SK-MEL-5 (cell line): ENCODE measurements around the gene THSD8. TPM values are rescaled to one million over a fixed set of nuclear protein-coding genes. Genes with fewer than 3 reads are reported as not detected.

Experiments
- DNase-seq: peaks from one replicate; pipeline ENCODE4 v3.0.0-alpha.2; 2016; ENCODE audit warnings: low read depth, low spot score
- in situ Hi-C: cut with HindIII; loops from 2 replicates; pipeline ENCODE4 v1.10.0; 2016; ENCODE audit warnings: low sequenced_read_pairs, high pct_unique_total_duplicates, low pct_unique_long_range_greater_than_20kb
- polyA plus RNA-seq, 2 experiments: library from polyadenylated mRNA; depleted of rRNA; stranded (reverse); fragments of >200 nt; gene quantifications; 2 replicates each; pipeline ENCODE4 v1.2.3, GENCODE V29; 2015
- total RNA-seq: library from RNA; depleted of rRNA; stranded (reverse); fragments of >200 nt; shearing (Covaris generic); gene quantifications from 2 replicates; pipeline ENCODE4 v1.2.3, GENCODE V29; 2014; rRNA removed

Gene THSD8
- total RNA-seq = 4.7 TPM in 1 of 2 replicates, not detected in the other
- polyA plus RNA-seq (2015; cell fraction: cytosol; rRNA removed) = not detected in 2 replicates
- polyA plus RNA-seq (2015; cell fraction: nucleus; rRNA removed) = not detected in 2 replicates

GRCh38 chr19:12801466-12802266 lies at the start of gene THSD8, which contains the start of gene PRDX2:
TSS of gene THSD8 (plus strand) at chr19:12802069. CDS start at chr19:12802072, 3 bp downstream.
TSS of gene PRDX2 (minus strand) at chr19:12801800. CDS start at chr19:12801261, 539 bp downstream.
- DNase-seq = no peak
- in situ Hi-C loops = no loop called here

- in situ Hi-C loops = no loop called here
- no peak for DNase-seq
Measured at GRCh38 chr19:12754465-12755196, 47.2 kb upstream of the THSD8 start.

DNA sequence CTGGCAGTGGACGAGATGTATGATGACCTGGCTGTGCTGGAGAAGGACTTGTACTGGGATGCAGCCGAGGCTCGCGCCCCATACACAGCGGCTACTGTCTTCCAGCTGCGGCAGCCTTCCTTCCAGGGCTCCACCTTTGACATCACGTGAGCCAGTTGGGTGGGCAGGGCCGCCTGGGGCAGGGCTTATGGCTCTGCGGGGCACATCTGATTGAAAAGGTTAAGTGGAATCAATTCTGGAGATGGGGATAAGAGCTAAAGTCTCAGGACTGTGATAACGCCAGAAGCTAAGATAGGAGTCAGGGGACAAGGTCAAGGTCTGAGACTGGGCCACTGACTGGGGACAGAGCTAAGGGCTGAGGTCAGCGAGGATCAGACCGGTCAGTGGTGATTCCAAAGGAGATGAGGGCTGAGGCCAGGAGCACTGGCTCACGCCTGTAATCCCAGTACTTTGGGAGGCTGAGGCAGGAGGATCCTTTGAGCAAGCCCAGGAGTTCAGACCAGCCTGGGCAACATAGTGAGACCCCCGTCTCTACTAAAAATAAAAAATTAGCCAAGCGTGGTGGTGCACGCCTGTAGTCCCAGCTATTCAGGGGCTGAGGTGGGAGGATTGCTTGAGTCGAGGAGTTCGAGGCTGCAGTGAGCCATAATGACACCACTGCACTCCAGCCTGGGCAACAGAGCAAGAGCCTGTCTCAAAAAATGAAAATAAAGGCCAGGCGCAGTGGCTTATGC lies 45.6 kb upstream of the THSD8 start:
- in situ Hi-C loops = no loop called here
- no peak for DNase-seq

DNA sequence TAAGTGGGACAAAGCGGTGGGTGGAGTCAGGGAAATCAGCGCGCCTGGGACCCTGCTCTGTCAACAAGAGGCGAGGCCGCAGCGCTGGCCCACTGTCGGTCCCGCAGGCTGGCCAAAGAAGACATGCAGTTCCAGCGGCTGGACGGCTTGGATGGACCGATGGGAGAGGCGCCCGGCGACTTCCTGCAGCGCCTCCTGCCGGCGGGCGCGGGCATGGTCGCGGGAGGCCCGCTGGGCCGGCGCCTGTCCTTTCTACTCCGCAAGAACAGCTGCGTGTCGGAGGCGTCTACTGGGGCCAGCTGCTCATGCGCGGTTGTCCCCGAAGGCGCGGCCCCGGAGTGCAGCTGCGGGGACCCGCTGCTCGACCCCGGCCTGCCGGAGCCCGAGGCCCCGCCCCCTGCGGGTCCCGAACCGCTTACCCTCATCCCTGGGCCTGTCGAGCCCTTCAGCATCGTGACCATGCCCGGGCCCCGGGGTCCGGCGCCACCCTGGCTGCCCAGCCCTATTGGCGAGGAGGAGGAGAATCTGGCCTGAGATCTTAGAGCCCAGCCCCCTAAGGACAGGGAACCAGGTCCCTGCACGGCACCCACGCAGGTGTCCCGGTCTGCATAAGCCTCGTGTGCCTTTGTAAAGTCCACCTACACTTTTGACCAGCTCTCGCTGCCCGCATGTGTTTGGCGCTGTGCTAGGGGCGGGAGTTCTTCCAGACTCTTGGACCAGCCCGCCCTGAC lies 44.2 kb upstream of the THSD8 start:
- DNase-seq = peak; percentile 79
- in situ Hi-C loops = no loop called here

- DNase-seq = no peak
- in situ Hi-C loops = no loop called here
Measured at GRCh38 chr19:12759686-12760085, 42.2 kb upstream of the THSD8 start.

DNA sequence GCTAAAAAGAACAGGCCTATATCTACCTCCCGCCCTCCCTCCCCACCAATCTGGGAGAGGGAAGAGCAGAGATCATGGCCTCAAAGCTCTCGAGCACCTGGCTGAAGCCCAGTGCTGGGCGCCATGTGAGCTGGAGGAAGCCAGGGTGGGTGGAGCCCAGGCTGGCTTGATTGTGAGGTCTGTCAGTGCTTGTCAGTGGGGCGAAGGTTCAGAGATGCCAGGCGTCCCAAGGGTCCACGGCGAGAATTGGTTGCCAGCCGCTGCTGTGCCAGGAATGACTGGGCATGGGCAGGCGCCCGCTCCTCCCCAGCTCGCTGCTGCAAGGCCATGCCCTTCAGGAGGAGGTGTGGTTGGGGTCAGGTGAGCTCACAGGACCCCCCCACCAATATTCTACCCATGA lies 38.8 kb upstream of the THSD8 start:
- DNase-seq = no peak
- in situ Hi-C loops = no loop called here

- in situ Hi-C loops = no loop called here
- DNase-seq = no peak
Measured at GRCh38 chr19:12764698-12765097, 37.2 kb upstream of the THSD8 start.

GRCh38 chr19:12766051-12766521 lies 35.8 kb upstream of the THSD8 start:
- DNase-seq = peak; percentile 82
- in situ Hi-C loops = no loop called here

DNA sequence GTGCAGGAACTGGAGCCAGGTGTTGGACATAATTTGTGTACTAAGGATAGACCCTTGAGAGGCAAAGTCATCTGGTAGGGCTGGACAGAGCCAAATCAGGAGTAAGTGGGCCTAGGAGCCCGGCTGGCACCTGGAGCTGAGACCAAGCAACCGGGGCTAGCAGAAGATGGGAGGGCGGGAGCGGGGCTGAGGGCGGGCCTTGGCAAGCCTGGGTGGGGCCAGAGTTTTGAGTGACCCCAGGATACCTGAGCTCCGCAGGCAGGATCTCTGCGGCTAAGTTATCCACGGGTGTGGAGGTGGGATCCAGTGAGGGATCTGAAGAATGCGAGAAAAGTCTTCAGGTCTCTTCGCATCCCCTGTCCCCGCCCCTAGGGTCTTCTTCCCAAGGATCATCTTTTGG lies 34.7 kb upstream of the THSD8 start:
- DNase-seq = no peak
- in situ Hi-C loops = no loop called here

GRCh38 chr19:12767666-12768065 lies 34.2 kb upstream of the THSD8 start:
- DNase-seq = no peak
- in situ Hi-C loops = no loop called here

DNA sequence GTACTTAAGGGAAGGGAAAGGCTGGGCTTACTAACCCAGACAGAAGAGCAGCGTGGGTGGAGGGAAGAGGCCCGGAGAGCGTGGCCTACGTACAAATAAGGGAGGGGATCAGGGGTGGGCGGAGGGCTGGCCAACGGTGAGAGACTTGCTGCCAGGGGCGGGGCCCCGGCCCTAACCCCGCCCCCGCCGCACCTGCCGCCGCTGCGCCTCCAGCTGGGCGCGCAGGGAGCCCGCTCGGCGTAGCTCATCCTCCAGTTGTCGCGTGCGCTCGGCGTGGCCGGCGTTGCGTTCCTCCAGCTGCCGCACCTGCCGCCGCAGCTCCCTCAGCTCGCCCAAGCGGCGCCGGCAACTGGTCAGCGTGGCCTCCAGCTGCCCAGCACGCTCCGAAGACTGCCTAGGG lies 32.2 kb upstream of the THSD8 start:
- no peak for DNase-seq
- in situ Hi-C loops = no loop called here

DNA sequence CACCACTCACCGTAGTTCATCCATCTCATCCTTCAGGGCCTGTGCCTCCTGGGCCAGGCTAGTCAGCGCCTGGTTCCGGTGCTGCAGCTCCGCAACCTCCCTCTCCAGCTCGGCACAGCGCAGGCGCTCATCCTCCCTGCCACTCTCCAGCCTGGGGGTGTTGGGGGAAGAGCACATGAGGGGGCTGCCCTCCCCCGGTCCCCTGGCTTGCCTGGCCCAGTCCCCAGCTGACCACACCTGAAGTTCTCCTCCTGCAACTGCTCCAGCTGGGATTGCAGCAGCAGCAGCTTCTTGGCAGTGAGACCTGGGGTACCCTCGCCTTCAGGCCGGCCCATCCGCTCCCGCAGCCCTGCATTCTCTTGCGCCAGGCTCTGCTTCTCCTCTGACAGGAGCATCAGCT lies 30.9 kb upstream of the THSD8 start:
- DNase-seq = no peak
- in situ Hi-C loops = no loop called here

- in situ Hi-C loops = no loop called here
- no peak for DNase-seq
Measured at GRCh38 chr19:12772323-12772722, 29.5 kb upstream of the THSD8 start.

DNA sequence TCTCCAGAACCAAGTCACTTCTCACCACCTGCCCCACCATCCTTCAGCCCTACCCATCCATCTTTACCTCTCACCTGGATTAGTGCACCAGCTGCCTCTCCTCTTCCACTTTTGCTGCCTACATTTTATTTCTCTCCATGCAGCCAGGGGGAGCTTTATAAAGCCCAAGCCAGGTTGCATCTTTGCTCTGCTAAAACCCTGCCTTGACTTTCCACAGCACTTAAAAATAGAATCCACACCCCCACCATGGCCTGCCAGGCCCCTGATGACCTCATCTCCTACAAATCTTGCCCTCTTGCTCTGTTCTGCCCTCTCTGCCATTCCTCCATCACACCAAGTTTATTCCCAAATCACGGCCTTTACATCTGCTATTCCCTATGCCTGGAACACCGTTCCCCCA lies 28.3 kb upstream of the THSD8 start:
- in situ Hi-C loops = no loop called here
- DNase-seq = no peak

DNA sequence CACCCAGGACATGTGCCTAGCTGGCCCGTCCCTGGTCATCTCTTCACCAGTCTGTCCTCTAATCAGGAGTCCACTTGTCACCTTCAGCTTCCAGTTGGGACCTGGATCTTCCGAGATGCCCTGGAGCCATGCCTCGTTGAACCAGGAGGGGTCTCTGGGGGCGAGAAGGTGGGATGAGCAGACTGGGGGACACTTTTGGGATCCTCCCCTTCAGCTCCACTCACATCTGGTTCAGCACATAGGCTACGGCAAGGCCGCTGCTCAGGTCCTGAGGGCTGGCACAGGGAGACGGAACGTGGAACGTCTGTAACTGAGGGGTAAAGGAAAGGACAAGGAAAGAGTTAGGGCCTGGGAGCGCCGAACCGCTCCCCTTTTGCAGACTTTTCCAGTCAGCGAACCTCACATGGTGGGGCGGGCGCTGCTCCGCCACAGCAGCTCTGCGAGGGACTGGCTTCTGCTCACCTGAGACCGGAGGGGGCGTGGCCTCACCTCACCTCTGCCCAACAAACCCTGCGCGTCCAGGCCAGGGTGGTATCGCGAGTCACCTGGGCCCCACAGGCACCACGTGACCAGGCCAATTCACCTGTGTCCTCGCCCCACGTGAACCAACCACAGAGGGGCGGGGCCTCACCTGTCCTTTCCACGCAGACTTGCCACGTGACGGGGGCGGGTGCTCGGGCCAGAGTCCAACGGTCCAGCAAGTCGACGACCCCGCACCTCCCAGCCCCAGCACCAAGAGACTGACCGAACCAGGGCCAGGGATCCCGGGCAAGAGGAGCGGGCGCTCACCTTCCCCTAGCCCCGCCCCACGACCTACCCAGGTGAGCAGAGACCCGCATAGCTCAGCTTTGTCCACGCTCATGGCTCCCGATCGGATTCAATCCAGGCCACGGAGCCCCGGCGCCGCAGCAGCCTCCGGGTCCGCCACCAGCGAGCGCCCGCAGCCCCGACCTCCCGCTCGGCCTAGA lies 27.0 kb upstream of the THSD8 start, which contains the start of gene HOOK2:
HOOK2 (minus strand) TSS at position 965 of the 968 bp plus-strand sequence; CDS start at position 862, 103 bp downstream.
- in situ Hi-C loops = no loop called here
- no peak for DNase-seq
